DOHH2 (cell line): ENCODE data around the gene TPX2.

ENCODE experiments used
- H3F3A ChIP-seq: fragments of 200-600 bp; sonication (generic), shearing (Covaris generic); 2 replicates; pipeline ENCODE4 v1.6.0; 2016; ENCODE audit warnings: antibody characterized with exemption, mild to moderate bottlenecking; ENCODE audit not compliant: control insufficient read depth, insufficient read depth
- H3K27ac ChIP-seq: fragments of 200-600 bp; sonication (generic); 2 replicates; pipeline ENCODE4 v1.5.1; 2014; ENCODE audit warnings: low read depth, mild to moderate bottlenecking, low read length, moderate library complexity
- H3K27me3 ChIP-seq: fragments of 200-600 bp; sonication (generic); 2 replicates; pipeline ENCODE4 v1.6.1; 2014; ENCODE audit warnings: mild to moderate bottlenecking, low read length, mixed read lengths; ENCODE audit not compliant: control insufficient read depth
- H3K36me3 ChIP-seq: fragments of 200-600 bp; sonication (generic); 2 replicates; pipeline ENCODE4 v1.6.1; 2014; ENCODE audit warnings: mild to moderate bottlenecking, low read length, moderate library complexity, mixed read lengths; ENCODE audit not compliant: control insufficient read depth
- H3K4me1 ChIP-seq: fragments of 200-600 bp; sonication (generic); 2 replicates; pipeline ENCODE4 v1.6.1; 2014; ENCODE audit warnings: mild to moderate bottlenecking, low read length, mixed read lengths; ENCODE audit not compliant: control insufficient read depth
- H3K4me2 ChIP-seq: fragments of 200-600 bp; sonication (generic); 2 replicates; pipeline ENCODE4 v1.6.0; 2014; ENCODE audit warnings: mild to moderate bottlenecking, low read length, moderate library complexity
- H3K4me3 ChIP-seq: fragments of 200-600 bp; sonication (generic); 2 replicates; pipeline ENCODE4 v1.5.1; 2014; ENCODE audit warnings: mild to moderate bottlenecking, low read length, mixed read lengths
- H3K79me2 ChIP-seq: fragments of 200-600 bp; sonication (generic); 2 replicates; pipeline ENCODE4 v1.6.1; 2014; ENCODE audit warnings: mild to moderate bottlenecking, low read length, mixed read lengths; ENCODE audit not compliant: control insufficient read depth
- H3K9me2 ChIP-seq: fragments of 200-600 bp; sonication (generic); replicated peaks from 2 replicates; pipeline ENCODE4 v1.6.1; 2014; ENCODE audit warnings: mild to moderate bottlenecking, low read length, mixed read lengths; ENCODE audit not compliant: control insufficient read depth
- H3K9me3 ChIP-seq: fragments of 200-600 bp; sonication (generic); 2 replicates; pipeline ENCODE4 v1.6.1; 2014; ENCODE audit warnings: antibody characterized with exemption, low read length, mixed read lengths; ENCODE audit not compliant: control insufficient read depth, insufficient read depth
- H4K20me1 ChIP-seq: fragments of 200-600 bp; sonication (generic); 2 replicates; pipeline ENCODE4 v1.6.0; 2014; ENCODE audit warnings: low read depth, mild to moderate bottlenecking, antibody characterized with exemption, low read length, moderate library complexity; ENCODE audit not compliant: control insufficient read depth, insufficient read depth
- CTCF ChIP-seq: fragments of 200-600 bp; sonication (generic); IDR thresholded peaks from one replicate; pipeline ENCODE4 v1.5.1; 2014; ENCODE audit warnings: antibody characterized with exemption, mild to moderate bottlenecking, low read depth, low read length; ENCODE audit not compliant: poor library complexity, severe bottlenecking
- EZH2phosphoT487 ChIP-seq: fragments of 200-600 bp; sonication (generic); IDR thresholded peaks from 2 replicates; pipeline ENCODE4 v1.6.1; 2017; ENCODE audit warnings: borderline replicate concordance, mild to moderate bottlenecking, antibody characterized with exemption, low read length, moderate library complexity, mixed read lengths

TPX2 gene

DNA sequence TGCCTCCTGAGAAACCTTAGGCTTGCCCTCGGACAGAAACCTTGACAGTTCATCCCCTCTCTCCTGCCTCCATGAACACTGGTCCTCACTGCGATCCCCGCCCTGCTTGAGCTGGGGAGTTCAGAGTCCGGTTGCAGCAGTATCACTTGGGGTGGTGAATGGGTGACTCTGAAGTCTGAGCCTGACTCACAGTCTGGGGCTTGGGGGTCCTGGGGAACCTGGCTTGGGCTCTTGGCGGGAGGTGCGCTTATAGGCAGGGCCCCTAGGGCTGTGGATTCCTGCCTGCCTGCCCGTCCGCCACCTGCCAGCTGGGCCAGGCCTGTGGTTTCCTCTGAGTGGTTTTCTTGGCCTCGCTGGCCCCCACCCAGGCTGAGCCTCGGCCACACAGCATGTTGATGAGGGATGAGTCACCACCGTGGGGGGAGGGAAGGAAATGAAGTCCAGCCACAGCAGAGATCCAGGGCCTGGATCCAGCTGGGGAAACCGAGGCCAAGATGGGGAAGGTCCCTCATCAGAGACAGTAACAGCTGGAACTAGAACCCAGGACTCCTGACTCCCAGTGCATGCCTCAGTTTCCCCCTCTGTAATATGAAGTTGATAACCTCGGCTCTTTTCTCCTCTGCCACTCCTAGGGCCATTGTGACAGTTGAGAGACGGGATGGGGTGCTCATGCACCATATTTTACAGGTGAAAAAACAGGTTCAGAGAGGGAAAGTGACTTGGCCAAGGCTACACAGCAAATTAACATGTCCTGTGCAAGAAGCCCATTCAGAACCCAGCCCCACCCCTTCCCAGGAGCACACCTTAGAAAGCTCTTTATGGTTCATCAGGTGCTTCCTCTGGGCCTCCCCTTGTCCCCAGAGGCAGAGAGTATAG, 97.1 kb downstream of the TPX2 start:
- Histone ChIP-seq H3K9me2 (no peaks in the 10 kb centered on the region), H3K9me3 (no peaks in the 10 kb centered on the region), H3K27me3 (peaks cover 9% of the 10 kb centered on the region; the same call in 1 of the 2 replicates), H3K4me3 (no peak overlapping the region), H3K36me3 (no peaks in the 10 kb centered on the region), H3K4me1 (no peaks in the 10 kb centered on the region), H3K4me2 (no peak overlapping the region), H3K79me2 (no peaks in the 10 kb centered on the region), H3F3A (no peaks in the 10 kb centered on the region), H4K20me1 (no peaks in the 10 kb centered on the region), H3K27ac (no peak overlapping the region)
- TF ChIP-seq EZH2phosphoT487 (no peak), CTCF (no peak)

DNA sequence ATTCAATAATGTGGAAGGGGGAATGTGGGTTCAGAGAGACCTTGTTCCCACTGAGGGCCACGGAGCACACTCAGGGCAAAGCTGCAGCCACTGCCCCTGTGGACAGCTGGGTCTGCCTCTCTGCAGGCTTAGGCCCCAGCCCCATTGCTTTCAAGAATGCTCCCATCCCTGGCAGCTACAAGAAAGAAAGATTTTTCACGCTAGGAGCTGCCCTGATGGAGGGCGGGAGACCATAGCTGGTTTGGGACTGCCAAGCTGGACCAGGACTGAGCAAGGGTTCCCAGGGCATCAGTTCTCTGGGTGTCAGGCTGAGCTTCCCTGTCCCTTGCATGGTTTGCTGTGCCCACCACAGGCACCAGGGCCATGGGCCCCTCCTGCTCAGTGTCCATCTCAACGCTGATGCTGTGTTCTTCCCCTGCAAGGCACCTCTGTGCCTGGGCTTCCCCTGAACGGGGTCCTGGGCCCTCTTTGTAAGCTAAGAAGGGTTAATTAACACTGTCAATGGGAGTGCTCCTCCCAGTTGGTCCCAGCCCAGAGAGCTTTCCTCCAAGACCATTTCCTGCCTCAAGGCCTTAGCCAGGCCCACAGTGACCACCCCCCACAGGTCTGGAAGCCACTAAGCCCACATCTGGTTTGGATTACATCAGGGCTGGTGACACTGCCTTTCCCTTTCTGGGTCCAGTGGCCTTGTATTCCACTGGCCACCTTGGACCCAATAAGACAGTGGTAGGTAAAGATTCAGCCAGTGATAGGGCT, 97.9 kb downstream of the TPX2 start:
- no peaks in the 10 kb centered on the region for H3F3A ChIP-seq
- H3K36me3 ChIP-seq = no peaks in the 10 kb centered on the region
- no peaks in the 10 kb centered on the region for H3K9me3 ChIP-seq
- no peak overlapping the region for H3K27ac ChIP-seq
- H3K4me2 ChIP-seq = no peak overlapping the region
- H3K27me3 ChIP-seq = peaks cover 15% of the 10 kb centered on the region
- no peaks in the 10 kb centered on the region for H3K4me1 ChIP-seq
- H4K20me1 ChIP-seq = no peaks in the 10 kb centered on the region
- no peak for TF ChIP-seq CTCF
- H3K79me2 ChIP-seq = no peaks in the 10 kb centered on the region
- H3K9me2 ChIP-seq = no peaks in the 10 kb centered on the region
- no peak overlapping the region for H3K4me3 ChIP-seq

GRCh38 chr20:31837896-31838397, 98.9 kb downstream of the TPX2 start:
- Histone ChIP-seq H3K27ac (no peak overlapping the region), H3K36me3 (no peaks in the 10 kb centered on the region), H3K27me3 (peaks cover 15% of the 10 kb centered on the region), H3K4me1 (peaks cover 4% of the 10 kb centered on the region; the same call in 1 of the 2 replicates), H3F3A (no peaks in the 10 kb centered on the region), H3K9me2 (no peaks in the 10 kb centered on the region), H3K79me2 (no peaks in the 10 kb centered on the region), H3K4me2 (no peak overlapping the region), H4K20me1 (no peaks in the 10 kb centered on the region), H3K9me3 (no peaks in the 10 kb centered on the region), H3K4me3 (no peak overlapping the region)
- TF ChIP-seq EZH2phosphoT487 (no peak), CTCF (no peak)
